GM21717 (cell line): ENCODE measurements around the gene NAALADL2.
"Not testable (repeated sequence)": the region's sequence is repeated elsewhere in the genome, so short reads cannot be mapped to it uniquely, and the experiment has no call there.

ENCODE experiments used
- ATAC-seq: cut with Tn5 transposase; IDR thresholded peaks from one replicate; pipeline ENCODE4 v1.9.1; 2021; ENCODE audit warnings: mild to moderate bottlenecking, moderate library complexity; ENCODE audit not compliant: unreplicated experiment

NAALADL2 gene

GRCh38 chr3:175728566-175728965 lies 869.4 kb downstream of the NAALADL2 start:
- ATAC-seq, result no peak

- no peak for ATAC-seq
These were observed 870.3 kb downstream of the NAALADL2 start for GRCh38 chr3:175729466-175729865.

DNA sequence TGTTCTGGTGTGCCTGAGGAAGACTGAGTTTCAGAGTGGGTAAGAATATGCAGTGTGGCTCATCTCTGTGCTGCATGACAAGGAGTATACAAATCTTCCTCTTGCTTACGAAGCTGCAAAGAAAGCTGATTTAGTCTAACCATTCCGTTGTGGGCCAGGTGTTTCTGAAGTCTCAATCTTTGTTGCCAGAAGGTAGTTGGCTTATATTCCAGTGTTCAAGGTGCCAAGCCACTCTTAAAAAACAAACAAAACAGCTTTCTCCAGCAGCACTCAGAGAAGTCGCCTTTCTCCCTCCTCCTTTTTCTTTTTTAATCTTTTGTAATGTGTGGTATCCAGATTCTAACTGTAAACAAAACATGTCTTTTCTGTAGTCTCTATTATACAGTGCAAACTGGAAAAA lies 872.4 kb downstream of the NAALADL2 start:
- no peak for ATAC-seq

- ATAC-seq, result no peak
These were observed 872.9 kb downstream of the NAALADL2 start for GRCh38 chr3:175732017-175732416.

DNA sequence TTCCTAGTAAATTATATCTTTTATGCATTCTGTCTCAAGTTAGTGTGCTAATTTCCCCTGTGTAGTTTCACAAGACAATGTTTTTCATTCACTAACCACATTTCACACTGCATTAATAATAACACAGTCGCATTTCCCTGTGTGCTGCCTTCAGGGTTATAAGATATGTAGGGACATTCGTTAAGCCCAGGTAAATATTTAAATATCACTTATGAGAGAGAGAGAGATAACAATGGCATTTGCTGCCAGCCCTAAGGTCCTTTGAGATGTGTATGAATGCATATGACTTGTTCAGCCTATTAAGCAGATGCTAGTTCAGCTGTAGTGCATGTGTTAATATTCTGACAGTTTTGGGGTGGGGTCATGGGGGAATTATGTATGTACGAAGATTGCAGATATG lies 876.7 kb downstream of the NAALADL2 start:
- ATAC-seq, result no peak

- no peak for ATAC-seq
These were observed 878.8 kb downstream of the NAALADL2 start for GRCh38 chr3:175737646-175738572.

DNA sequence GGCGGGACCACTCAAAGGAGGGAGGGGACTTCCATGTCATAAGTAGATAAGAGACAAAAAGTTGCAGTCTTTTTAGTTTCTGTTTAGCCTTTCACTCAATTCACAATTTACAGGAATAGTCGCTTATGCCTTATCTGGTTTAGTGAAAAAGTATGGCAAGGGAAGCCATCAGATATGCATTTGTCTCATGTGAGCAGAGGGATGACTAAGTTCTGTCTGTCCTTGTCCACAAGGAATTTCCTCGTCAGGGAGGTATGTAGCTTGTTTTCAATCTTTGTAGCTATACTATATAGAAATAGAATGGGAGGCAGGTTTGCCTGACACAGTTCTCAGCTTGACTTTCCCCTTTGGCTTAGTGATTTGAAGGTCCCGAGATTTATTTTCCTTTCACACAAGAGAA lies 882.8 kb downstream of the NAALADL2 start:
- ATAC-seq, result no peak

DNA sequence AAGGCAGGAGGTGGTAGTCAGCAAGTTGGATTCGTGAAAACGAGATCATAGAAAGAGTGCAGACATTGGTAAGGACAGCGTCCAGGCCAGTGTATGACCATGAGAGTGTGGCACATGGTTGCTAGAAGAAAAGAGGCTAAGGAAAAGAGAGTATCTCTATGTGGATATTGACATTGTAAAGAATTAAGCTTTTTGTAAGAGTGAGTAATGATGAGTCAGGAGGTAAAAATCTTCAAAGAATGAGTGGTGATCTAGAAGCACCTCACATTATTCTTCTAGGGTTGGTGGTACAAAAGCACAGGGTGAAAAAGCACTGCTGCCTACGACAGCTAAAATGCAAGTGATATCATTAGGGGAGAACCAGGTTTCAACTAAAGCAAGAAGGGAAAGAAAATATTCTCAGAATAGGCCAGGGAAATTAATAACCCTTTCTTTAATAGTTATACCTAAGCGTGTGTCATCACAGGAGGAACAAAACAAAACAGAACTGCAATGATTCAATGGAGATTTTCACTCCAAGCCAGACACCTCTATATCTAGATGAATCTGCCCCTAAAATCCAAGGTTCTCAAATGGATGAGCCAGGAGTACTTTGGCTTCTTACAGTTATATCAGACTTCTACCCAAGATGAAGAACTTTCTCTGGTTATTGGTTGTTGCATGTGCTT lies 884.7 kb downstream of the NAALADL2 start:
- no peak for ATAC-seq

DNA sequence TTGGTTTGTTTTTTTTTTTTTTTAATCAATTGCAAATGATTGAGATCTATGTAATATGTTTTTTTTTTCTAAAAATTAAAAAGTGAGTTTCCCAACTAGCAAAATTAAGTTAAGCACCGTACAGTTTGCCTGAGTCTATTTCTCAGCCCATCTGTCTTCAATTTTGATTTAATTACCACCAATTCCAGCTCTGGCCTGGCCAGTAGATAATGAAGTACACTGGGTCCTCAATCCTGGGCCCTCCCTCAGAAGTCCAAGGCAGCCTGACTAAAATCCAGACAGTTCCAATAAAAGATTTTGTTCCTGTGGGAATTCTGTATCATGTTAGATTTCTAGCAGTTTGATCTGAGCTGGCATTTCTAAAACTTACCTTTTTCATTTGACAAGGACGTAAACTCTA lies 887.2 kb downstream of the NAALADL2 start:
- no peak for ATAC-seq

DNA sequence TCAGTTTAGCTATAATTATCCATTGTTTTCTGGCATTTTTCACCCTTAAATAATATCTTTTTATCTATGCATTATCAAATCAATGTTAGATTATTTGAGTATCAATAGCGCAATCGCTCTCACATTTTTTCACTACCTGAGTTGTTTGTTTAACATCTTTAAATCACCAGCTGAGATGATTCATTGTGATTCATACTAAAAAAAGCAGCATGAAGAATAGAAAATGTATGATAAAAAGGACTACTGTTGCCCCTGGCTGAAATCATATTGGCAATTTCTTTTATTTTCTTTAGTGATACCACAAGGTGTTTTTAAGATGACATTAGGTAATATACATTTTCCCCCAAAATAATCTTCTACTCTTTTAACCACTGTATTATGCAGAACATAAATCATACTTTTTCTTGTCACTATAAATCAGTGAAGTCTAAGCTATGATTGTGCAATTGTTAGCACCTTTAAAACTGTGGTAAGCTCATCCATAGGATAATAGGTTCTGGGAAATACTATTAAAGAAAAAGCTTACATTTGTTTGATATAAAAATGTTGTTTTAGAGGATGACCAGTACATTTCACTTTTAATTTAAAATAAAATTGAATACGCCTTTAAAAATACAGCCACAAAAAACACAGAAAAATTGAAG lies 889.1 kb downstream of the NAALADL2 start:
- ATAC-seq, result no peak

DNA sequence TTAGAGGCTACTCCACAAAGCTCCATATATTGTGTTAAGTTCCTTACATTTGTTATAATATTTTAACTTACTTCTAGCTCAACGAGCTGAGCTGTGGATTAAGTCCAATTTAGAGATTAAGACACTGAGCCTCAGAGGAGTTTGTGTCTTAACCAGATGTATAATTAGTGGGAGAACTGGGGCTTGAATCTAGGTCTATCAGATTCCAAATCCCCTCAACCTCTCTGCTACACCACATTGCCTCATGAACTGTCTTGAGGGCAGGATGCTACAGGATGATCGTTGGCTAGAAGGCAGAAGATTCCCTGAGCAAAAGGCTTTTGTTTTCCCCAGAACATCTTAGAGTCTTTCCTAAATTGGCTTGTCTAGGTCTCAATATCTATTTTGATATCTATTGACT lies 890.8 kb downstream of the NAALADL2 start:
- ATAC-seq, result no peak

DNA sequence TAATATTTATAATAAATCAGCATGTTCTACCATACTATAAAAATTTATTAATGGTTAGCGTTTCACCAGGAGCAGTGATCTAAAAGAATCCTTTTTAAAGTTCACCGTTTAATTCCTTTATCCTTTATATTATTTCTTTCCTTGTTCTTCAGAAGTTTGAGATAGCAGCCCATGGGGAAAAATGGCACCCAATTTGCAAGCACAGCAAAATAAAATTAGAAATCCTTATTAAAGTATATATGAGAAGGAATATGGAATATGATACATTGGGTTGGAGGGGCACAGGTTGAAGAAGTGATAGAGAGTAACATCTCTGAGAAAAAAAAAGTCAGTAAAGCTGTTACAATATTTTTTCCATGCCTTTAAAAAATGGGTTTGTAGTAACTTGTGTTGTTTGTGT lies 892.0 kb downstream of the NAALADL2 start:
- no peak for ATAC-seq

- ATAC-seq, result no peak
These were observed 904.8 kb downstream of the NAALADL2 start for GRCh38 chr3:175763948-175764347.

DNA sequence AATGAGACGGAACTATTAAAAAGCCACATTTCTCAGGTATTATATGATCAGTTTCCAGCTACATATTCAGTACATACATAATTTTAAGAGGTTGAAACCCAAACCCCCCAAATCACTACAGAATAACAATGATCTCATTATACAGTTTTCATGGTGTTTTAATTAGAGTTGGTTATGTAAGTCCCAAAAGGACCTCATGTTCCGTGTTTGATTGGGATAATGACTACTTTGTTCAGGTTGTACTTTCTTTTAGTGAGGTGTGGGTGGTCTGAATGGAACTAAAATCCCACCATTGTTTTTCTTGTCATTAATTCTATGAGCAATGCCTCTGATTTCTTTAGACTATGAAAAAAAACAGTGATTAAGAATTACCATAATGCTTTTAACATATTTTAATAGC lies 905.6 kb downstream of the NAALADL2 start:
- no peak for ATAC-seq

- ATAC-seq, result no peak
These were observed 911.3 kb downstream of the NAALADL2 start for GRCh38 chr3:175770426-175770825.

DNA sequence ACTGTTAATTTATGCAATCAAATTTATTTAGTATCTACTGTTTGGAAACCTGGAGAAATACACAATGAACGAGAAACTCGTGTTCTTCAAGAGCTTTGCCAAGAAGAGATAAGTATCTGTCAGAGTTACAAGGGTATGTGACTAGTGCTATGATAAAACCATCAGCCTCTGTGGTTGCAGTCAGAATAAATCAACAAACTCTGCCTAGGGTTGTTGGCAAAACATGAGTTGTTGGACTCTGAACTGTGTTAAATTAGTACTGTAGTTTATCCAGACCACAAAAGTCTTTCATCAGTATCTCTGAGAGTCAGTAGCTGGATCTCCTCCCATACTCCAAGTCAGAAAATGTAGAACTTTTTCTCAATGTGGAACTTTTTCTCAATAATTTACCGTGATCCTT lies 918.4 kb downstream of the NAALADL2 start:
- no peak for ATAC-seq

DNA sequence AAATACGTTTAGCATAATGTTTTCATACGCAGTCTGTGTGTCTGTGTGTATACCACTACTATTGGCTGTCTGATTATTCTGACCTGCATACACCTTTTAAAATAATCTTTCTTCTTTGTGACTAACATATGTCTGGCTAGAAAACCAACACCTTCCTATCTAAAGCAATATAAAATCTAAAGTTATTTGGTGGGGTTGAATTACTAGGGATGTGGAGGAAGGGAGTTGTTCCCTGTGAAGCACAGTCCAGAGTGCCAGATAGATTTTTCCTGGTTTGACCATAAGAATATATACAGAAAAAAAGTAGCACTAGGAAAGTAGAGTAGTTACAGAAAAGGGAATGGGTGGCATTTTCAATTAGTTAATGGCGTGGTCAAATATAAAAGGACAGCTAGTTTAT lies 918.8 kb downstream of the NAALADL2 start:
- no peak for ATAC-seq

- no peak for ATAC-seq
These were observed 919.9 kb downstream of the NAALADL2 start for GRCh38 chr3:175778994-175779393.

GRCh38 chr3:175787109-175787508 lies 928.0 kb downstream of the NAALADL2 start:
- ATAC-seq, result not testable (repeated sequence)

DNA sequence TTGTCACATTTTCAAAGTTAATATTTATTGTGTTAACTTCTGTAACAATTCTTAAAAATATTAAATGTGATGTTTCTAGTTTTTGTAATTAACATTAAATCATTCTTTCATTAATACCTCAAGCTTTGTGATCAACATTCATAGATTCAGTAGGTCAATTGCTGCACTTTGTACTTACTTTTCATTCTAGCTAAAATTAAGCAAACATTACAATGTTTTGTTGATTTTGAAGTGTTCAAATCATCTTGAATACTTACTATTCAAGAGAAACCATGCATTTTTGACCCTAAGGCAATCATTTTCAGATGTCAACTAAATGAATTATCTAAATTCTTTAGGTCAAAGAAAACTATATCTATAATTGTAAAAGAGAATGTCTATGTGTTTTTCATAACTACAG lies 933.1 kb downstream of the NAALADL2 start:
- no peak for ATAC-seq

DNA sequence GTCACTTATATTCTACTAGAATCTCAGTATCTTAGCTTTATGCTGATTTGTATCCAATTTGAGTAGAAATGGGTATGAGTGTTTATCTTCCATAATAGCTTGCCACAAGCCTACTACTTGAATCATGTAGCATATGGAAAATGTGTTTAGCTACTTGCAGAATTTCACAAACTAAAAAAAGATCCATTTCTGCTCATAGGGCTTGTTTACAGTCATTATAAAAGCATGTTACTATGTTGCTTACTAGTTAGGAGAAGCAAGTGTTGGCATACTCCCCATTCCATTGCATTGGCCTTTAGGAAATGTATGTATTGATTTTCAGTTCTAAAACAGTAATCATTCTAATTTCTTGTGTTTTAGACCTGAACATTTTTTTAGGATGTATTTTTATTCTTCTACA lies 939.2 kb downstream of the NAALADL2 start:
- ATAC-seq, result no peak

GRCh38 chr3:175805825-175806224 lies 946.7 kb downstream of the NAALADL2 start:
- ATAC-seq, result no peak
